Measurements from ENCODE around the gene WDR86. TPM values are rescaled to one million over a fixed set of nuclear protein-coding genes. Genes with fewer than 3 reads are reported as not detected.

The WDR86 gene
- total RNA-seq, 1 donor from 2014 or later: 0.41 TPM

- DNase-seq (ENCODE audit: missing footprints) (no peak), ATAC-seq (no peak)
- intact Hi-C loops (cut with DNase I): no loop called here
Measured at GRCh38 chr7:151430391-151431205, 20.8 kb upstream of the WDR86 start.

DNA sequence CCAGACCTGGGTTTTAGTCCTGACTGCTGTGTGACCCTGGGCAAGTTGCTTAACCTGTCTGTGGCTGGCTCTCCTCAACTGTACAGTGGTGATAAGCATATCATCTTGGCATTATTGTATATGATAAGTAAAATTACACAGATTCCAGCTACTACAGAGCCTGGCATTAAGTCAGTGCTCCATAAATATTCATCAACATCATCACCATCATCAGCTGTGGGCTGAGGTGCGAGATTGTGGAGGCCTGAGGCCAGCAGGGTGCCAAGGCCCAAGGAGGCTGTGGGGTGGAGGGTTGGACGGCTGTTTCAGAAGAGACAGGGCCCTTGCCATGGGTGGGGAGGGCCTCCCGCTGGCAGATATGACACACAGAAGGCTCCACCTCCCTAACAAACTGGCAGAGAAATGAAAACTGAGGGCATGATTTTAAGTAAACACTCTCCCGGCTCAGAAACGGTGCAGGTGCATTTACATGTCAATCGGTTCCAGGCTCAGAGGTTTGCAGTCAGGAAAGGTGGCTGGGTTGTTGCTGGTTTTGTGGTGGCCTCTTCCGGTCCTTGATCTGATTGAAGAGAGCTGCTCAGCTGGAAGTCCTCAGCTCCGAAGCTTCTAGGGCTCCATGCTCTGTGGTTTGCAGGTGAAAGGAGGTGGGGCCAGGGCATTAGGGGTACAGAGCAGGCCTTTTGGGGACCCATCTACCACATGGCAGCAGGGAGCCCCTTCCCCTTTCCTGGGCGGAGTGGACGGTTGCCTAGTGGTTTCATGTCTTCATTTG lies 19.9 kb upstream of the WDR86 start:
- DNase-seq (ENCODE audit: missing footprints) (no peak), ATAC-seq (no peak)
- intact Hi-C loops (cut with DNase I): no loop called here

- DNase-seq (ENCODE audit: missing footprints) (no peak), ATAC-seq (no peak)
- intact Hi-C loops (cut with DNase I): no loop called here
Measured at GRCh38 chr7:151429237-151429559, 19.4 kb upstream of the WDR86 start.

DNA sequence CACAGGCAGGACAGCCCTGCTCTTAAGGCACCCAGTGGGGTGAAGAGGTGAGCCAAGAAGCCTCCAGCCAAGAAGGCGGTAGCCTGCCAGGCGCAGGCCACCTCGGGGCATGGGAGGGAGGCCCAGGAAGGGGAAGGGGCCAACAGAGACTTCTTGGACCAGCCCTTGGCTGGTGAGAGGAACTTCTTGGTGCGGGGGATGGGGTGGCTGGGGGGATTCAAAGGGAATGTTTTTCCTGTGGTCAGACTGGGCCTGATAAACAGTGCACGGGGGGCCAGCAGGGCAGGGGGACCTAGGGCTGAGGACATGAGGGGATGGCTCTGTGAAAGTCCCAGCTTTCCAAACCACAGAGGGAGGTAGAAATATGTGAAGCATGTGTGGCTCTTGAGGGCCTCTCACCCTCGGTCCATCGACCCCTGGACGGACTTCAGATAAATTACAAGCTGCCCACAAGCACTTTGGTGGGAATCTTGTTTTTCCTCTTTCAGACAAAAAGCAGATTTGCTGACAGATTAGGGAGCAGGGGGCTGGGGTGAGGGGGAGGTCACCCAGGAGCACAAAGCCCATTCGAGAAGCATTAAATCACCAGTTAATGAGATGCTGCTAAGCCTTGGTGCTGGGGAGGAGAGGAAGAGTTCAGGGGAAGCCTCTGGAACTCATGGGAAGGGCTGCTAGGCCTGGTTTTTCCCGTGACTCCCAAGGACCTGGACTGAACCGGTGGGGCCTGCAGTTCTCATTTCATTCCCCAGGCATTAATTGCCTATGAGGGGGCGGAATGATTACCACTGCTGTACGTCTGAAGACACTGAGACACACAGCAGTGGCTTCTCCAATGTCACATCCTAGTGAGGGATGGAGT lies 18.8 kb upstream of the WDR86 start:
- no peak for ATAC-seq
- intact Hi-C loops (cut with DNase I): no loop called here

DNA sequence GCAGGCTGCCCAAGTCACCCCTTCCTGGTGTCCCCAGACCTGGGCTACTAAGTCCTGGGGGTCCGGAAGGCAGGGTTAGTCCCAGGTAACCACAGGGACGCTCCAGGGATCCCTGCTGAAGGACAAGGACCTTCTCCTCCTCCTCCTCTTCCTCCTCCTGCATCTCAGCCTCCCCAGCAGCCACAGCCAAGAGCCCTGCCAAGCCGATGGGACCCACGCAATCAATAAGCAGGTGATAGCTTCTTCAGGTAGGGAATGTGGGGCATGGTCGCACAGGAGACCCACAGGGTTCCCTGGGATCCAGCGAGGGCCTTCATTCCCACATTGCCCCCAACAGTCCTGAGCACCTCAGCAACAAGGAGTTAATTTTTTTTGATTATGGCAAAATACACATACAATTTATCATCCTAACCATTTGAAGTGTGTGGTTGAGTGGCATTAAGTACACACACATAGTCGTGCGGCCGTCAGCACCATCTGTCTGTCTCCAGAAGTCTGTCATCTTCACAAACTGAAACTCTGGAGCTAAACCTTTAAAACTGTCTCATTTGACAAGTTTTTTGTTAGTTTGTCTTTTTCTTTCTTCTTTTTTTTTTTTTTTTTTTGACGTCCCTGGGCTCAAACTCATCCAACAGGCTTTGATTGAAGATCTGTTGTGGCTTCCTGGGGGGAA lies 18.0 kb upstream of the WDR86 start:
- ATAC-seq: no peak
- no peak for DNase-seq (ENCODE audit: missing footprints)
- intact Hi-C loops (cut with DNase I): no loop called here

More for the DNA sequence above, 18.8 kb upstream of the WDR86 start:
- DNase-seq (ENCODE audit: missing footprints): no peak

DNA sequence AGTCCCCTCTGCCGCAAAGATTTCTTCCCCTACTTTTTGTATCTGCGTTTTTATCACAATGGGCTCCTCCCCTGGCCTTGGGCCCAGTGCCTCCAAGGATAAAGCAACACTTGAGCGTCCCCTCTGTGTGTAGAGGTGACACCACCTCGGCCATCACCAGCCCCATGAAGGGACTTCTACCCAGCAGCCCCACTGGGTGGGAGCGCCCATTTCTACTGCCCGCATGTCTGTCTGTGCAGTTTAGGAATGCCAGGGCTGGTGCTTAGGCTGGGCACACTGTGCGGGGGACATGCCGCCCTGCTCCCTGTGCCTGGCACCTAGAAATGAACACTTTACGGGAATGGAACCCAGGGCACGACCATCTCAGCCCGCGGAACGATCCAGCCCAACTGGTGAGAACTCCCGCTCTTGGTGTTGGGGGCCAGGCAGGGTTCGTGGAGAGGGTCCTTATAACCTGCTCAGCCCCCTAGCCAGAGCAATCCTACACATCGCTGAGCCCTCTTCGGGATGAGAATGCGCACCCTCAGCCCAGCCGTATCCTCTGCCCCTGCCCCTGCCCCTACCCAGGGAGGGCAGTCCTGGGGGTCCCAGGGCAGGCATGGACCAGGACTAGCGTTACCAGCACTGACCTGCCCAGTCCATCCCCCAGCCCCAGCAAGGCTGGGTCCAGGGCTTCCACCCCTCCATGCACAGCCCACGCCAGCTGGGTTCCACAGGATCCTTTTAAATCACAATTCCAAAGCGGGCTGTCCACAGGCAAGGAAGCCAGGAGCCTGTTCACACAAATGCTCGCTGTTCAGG lies 17.3 kb upstream of the WDR86 start:
- DNase-seq (ENCODE audit: missing footprints) (no peak), ATAC-seq (peak; percentile 18)

DNA sequence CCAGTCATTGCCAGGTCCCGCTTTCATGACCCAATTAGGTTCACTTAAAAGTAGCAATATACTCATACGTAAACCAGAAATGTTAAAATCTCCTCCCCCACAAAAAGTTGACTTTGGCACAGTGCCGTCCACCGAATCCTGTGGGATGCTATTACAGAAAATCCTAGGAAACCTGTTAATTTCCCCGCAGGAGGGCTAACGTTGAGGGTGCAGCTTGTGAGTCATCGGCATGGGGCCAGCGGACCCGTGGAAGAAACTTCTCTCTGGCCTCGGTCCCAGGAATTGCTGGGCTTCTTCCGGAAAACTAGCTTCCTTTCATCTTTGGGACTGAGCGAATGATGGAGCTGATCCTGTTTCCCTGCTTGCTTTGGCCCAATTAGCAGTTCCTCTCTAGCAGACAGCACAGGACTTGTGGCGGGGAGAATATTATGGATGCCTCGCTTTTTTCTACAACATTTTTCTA lies 16.6 kb upstream of the WDR86 start:
- DNase-seq (ENCODE audit: missing footprints) (no peak), ATAC-seq (peak; percentile 69)
- intact Hi-C loops (cut with DNase I): no loop called here

More for the DNA sequence above, 17.3 kb upstream of the WDR86 start:
- intact Hi-C loops (cut with DNase I): no loop called here

DNA sequence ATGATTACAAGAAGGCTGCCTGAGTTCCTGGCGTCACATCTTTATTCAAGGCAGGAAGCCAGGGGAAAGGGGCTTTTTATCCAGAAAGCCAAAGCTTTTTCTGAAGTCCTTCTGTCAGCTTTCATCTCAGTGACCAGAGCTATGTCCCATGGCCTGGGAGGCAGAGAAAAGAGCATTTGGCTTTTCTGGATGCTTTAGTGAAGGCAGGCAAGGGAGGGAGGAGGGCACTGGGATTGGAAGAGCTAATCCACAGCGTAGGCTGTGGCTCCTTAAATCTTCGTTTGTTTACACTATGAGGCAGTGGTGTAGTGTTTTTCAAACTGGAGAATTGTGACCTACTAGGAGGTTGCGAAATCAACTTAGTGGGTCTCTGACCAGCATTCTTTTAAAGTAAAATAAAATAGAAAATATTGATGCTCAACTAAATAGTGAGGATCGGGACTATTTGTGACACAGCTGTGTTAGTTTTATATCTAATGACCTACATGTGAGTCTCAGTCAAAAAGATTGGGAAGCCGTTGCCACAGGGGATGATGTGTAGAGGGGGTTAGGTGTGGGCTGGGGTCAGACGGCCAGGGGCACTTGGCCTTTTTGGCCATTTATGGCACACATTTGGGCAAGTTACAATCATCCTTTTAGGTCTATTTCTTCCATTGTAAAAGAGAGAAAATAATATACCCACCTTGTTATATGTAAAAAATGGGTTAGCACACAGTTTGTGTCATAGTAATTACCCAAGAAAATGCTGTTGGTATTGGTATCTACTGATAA lies 16.0 kb upstream of the WDR86 start:
- intact Hi-C loops (cut with DNase I): no loop called here
- peak; percentile 59 for ATAC-seq
- no peak for DNase-seq (ENCODE audit: missing footprints)

DNA sequence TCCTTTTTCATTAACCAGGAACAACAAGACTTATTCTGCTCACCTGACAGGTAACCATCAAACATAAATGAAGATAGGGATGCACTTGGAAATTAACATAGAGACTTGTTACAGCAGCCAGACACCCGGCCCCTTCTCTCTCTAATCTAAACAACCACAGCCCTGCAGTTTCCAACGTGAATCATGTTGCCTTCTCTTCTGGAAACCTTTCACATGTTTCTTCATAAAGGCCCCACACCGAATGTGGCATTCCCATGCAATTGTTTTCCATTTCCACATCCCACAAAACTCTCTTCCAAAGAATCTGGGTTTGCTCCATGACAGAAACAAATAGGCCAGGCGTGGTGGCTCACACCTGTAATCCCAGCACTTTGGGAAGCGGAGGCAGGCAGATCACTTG lies 15.0 kb upstream of the WDR86 start:
- no peak for DNase-seq (ENCODE audit: missing footprints)
- no peak for ATAC-seq
- intact Hi-C loops (cut with DNase I): no loop called here

DNA sequence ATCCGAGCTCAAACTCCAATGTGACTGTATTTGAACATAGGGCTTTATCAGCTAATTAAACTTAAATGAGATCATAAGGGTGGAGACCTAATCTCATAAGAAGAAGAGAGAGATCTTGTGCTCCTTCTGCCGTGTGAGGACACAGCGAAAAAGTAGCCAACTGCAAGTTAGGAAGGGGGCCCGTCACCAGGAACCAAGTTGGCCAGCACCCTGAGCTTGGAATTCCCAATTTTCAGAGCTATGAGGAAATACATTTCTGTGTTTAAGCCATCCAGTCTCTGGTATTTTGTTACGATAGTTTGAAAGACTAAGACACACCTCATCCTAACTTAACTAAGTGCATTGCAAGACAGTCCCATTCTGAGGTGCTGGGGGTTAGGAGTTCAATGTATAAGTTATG lies 14.1 kb upstream of the WDR86 start:
- DNase-seq (ENCODE audit: missing footprints) (no peak), ATAC-seq (no peak)
- intact Hi-C loops (cut with DNase I): no loop called here

DNA sequence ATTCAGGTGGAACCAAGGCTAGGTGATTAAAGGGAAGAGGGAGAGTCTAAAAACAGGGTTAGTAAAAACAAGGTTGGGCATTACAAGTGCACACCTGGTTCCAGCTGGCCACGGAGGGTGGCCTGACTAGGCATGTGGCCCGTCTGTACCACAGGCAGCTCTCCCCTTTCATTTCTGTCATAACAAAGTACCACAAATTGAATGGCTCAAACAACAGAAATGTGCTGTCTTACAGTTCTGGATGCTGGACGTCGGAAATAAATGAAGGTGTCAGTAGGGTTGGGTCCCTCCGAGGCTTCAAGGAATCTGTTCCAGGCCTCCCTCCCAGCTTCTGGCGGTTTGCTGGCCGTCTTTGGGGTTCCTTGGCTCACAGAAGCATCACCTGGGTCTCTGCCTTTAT lies 13.4 kb upstream of the WDR86 start:
- ATAC-seq (no peak), DNase-seq (ENCODE audit: missing footprints) (no peak)
- intact Hi-C loops (cut with DNase I): no loop called here

- DNase-seq (ENCODE audit: missing footprints): no peak
- no peak for ATAC-seq
- intact Hi-C loops (cut with DNase I): no loop called here
Measured at GRCh38 chr7:151422212-151422611, 12.4 kb upstream of the WDR86 start.

DNA sequence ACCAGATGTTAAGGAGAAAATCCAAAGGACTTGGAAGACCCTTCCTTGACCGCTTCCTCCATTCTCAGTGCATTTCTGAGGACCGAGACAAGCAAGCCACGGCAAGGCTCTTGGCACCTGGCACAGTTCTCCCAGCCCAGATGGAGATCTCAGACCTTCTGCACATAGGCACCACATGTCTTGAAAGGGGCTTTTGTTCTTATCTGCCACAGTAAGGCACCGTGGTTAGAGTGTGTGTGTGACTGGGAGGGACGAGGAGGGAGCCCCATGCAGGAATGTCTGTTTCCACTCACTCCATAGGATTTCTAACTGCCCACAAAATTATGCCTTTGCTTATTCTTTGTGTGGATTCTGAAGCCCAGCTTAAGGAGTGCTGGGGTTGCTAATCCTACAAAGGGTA lies 10.3 kb upstream of the WDR86 start:
- ATAC-seq (no peak), DNase-seq (ENCODE audit: missing footprints) (no peak)
- intact Hi-C loops (cut with DNase I): no loop called here

DNA sequence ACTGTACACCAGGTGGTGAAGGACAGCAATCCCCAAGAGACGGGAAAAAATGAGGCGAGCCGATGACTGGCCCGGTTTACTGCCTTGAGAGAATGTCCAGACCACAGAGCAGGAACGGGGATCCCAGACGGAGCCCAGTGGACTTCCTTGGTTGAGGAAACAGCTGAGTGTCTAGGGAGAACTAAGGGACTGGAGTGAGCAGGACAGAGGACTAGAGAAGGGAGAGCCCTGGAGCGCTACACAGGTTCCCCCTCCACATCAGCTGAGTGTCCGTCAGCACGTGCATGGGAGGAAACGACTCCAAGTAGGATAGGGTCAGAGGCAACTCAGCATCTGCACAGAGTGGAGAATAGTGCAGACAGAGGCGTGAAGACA lies 7.1 kb upstream of the WDR86 start:
- DNase-seq (ENCODE audit: missing footprints): no peak
- peak; percentile 42 for ATAC-seq
- intact Hi-C loops (cut with DNase I): no loop called here

DNA sequence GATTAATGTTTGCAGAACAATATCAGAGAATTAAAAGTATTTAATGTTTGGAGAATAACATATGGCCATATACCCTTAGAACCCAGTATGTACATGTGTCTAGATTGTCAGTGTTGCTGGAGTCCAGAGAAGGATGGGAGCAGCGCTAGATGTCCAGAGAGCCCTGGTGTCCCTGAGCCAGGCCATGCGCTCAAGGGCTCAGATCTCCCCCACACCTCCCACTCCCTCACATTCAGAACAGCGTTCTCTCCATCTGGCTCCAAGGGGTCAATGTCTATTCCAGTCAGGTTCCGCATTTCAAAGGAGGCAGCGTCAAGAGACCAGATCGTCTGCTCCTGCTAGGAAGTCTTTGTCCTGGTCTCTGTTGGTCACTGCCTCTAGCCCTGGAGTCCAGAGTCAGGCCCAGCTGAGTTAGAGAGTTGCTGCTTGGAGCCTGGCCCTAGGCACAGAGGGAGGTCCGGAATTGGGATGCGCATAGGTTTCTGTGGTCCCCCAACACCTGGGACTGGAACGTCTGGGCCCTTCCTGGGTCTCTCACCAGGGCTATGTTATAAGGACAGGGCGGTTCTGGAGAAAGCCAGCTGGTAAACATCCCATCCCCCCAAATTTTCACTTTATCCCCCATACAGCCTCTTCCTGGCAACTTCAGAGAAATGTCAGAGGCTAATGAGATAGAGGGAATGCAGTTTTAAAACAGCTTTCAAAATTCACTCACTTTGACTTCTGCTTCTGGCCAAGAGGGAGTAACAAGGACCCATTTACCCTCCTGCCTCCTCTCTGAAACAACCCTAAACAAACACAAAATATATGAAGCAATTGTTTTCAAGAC lies 6.5 kb upstream of the WDR86 start:
- intact Hi-C loops (cut with DNase I): no loop called here
- ATAC-seq (no peak), DNase-seq (ENCODE audit: missing footprints) (no peak)

DNA sequence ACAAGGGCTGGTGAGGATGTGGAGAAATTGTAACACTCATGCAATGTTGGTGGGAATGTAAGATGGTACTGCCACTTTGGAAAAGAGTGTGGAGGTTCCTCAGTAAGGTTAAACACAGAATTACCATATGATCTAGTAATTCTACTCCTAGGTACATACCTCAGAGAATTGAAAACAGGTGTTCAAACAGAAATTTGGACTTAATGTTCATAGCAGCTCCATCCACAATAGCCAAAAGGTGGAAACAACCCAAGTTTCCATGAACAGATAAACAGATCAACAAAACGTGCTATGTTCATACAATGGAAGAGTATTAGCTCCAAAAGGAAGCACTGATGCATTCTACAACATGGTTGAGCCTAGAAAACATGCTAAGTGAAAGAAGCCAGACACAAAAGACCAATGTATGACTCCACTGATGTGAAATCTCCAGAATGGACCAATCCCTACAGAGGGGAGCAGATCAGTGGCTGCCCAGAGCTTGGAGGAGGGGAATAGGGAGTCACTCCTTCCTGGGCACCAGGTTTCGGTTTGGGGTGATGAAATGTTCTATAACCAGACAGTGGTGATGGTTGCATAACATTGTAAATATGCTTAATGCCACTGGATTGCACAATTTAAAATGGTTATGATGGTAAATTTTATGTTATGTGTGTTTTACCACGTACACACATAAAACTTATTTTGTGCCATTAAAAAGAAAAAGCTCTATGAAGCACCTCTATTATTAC lies 5.7 kb upstream of the WDR86 start:
- ATAC-seq (no peak), DNase-seq (ENCODE audit: missing footprints) (no peak)
- intact Hi-C loops (cut with DNase I): no loop called here

Data from Right ventricle myocardium inferior (tissue), 1 donor.